ENCODE data around the gene PRKCH. TPM values are rescaled to one million over a fixed set of nuclear protein-coding genes. Genes with fewer than 3 reads are reported as not detected.

Gene PRKCH
- total and polyA plus RNA-seq, 9 of the 15 experiments (the other 6 are each of a cell fraction or from before 2014, with no cell fraction given), result 0.61 to 4.4 (median 4.0) TPM

DNA sequence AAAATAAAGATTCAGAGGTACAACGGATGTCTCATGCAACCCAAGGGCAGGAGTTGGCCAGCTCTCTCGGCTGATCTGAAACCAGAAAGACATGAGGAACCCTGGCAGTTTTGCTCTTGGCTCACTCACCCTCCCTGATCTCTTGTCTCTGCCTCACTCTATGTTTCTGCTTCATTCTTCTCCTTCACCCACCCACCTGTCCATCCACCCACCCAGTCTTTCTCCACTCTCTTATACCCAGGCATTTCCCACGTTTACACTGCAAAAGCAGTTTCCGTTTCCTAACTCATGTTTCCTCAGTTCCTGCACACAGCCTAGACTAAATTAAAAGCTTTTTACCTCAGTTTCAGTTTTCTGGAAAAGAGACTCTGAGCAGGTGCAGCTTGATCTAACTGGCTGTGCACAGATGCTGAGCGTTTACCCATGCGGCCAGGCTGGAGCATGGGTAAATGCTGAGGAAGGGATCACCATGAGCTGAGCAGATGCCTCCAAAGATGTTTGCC is 157.6 kb downstream of the PRKCH start:
- DNase-seq (ENCODE audit: extremely low read depth in 1 of 4, low spot score in 3 of 4) (no peak), FAIRE-seq (no peak), ATAC-seq (no peak)
- H3K4me3 ChIP-seq, result no peak overlapping the region
- H3K4me2 ChIP-seq (ENCODE audit: insufficient read depth, low read length), result no peak overlapping the region
- no peaks in the 10 kb centered on the region for H3K36me3 ChIP-seq (ENCODE audit: control insufficient read depth, insufficient read depth, low read length)
- no peaks in the 10 kb centered on the region for H3K9me3 ChIP-seq (replicated peaks; ENCODE audit: control insufficient read depth, insufficient read depth, low read depth, low read length)
- H3K9ac ChIP-seq (ENCODE audit: insufficient read depth in 1 of 2, low read depth in 2 of 2, low read length in 2 of 2), result no peak overlapping the region
- H3K79me2 ChIP-seq (ENCODE audit: control insufficient read depth, insufficient read depth, low read length), result no peaks in the 10 kb centered on the region
- in situ Hi-C loops (cut with MboI) (no loop called here), intact Hi-C loops (cut with micrococcal nuclease) (loop anchor here (5.0 kb wide), 2 partner anchors 248 to 273 kb away; no protein-coding TSS in a partner anchor)
- no peaks in the 10 kb centered on the region for H3K9me1 ChIP-seq (ENCODE audit: control insufficient read depth, insufficient read depth, low read length)
- ChIA-PET CTCF (ENCODE audit: low intra/inter-chr PET ratio) (no interaction called here), POLR2A (no interaction called here)
- no TSS peak for BruUV-seq (replicated peaks)
- no peak overlapping the region for H2AFZ ChIP-seq (ENCODE audit: low read depth, low read length)
- 30% methylated on average over 6 of the region's 6 CpGs for WGBS (ENCODE audit: insufficient coverage, low coverage, missing lambda C conversion rate)
- no peak overlapping the region for H3K27ac ChIP-seq (ENCODE audit: extremely low read depth, low read depth, low read length)
- H3K4me1 ChIP-seq (replicated peaks in 1 of 2; ENCODE audit: control insufficient read depth in 2 of 2, insufficient read depth in 2 of 2, low read length in 2 of 2), result 0 out of 5 replicates have a peak, but pooled peaks cover 0 to 3% of the 10 kb centered on the region in 2 experiments
- H3K27me3 ChIP-seq (ENCODE audit: control insufficient read depth in 2 of 2, insufficient read depth in 2 of 2, low read length in 2 of 2), result peaks cover 0 to 6% of the 10 kb centered on the region in 2 experiments; a peak in 2 of 5 replicates
- no peaks in the 10 kb centered on the region for H4K20me1 ChIP-seq (replicated peaks; ENCODE audit: control insufficient read depth, insufficient read depth, low read length)
- TF ChIP-seq, protein P1, sequence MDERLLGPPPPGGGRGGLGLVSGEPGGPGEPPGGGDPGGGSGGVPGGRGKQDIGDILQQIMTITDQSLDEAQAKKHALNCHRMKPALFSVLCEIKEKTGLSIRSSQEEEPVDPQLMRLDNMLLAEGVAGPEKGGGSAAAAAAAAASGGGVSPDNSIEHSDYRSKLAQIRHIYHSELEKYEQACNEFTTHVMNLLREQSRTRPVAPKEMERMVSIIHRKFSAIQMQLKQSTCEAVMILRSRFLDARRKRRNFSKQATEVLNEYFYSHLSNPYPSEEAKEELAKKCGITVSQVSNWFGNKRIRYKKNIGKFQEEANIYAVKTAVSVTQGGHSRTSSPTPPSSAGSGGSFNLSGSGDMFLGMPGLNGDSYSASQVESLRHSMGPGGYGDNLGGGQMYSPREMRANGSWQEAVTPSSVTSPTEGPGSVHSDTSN (CRISPR knock-in tag; IDR thresholded peaks at IDR 0.05; ENCODE audit: low read depth), result no peak
- TF ChIP-seq, protein P1 (tag; conservative IDR thresholded peaks at IDR 0.05; ENCODE audit: low read depth), result no peak
- TF ChIP-seq POU5F1 (IDR thresholded peaks at IDR 0.05; ENCODE audit: borderline replicate concordance, low read depth, low read length, partially characterized antibody) (no peak), TGIF2 (CRISPR knock-in tag; IDR thresholded peaks at IDR 0.05) (no peak)
